Fibroblast of villous mesenchyme (primary cell): ENCODE measurements around the gene RNF19B. TPM values are rescaled to one million over a fixed set of nuclear protein-coding genes. Genes with fewer than 3 reads are reported as not detected.
A peak's percentile ranks its signal among the peaks of the same experiment; 100 is the strongest.

ENCODE experiments used
- DNase-seq: peaks from one replicate; pipeline ENCODE4 v3.0.0-alpha.2; 2010; ENCODE audit warnings: low read depth
- H3K4me3 ChIP-seq: 2 replicates; pipeline ENCODE4 v1.5.1; 2011; ENCODE audit warnings: low read depth, mild to moderate bottlenecking, low read length
- total RNA-seq: library from RNA; depleted of rRNA; stranded (reverse); fragments of >200 nt; gene quantifications from 2 replicates; pipeline ENCODE4 v1.2.3, GENCODE V29; 2012
- TF ChIP-seq, protein P1 (sequence below): IDR thresholded peaks from 2 replicates; pipeline ENCODE4 v1.5.1; 2012; ENCODE audit warnings: low read depth, mild to moderate bottlenecking, low read length; ENCODE audit not compliant: insufficient read depth

The RNF19B gene
- total RNA-seq, 1 donor: 9.5 TPM

DNA sequence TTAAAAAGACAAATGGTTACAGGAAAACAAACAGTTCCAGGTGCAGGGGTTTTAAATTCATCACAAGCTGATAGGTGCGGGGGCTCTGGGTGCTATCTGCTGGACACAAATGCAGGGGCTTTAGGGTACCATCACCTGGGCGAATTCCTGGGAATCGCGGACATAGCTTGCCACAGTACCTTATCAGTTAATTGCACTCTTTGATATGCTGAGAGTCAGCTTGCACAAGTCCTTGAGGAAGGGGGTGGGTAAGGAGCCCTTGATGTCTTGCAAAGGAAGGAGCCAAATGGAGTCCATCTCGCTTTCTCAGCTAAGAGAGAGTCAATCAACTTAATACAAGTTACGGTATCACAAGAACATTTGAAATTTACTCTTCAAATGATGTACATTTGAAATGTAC is 38.0 kb downstream of the RNF19B start:
- TF ChIP-seq, protein P1, sequence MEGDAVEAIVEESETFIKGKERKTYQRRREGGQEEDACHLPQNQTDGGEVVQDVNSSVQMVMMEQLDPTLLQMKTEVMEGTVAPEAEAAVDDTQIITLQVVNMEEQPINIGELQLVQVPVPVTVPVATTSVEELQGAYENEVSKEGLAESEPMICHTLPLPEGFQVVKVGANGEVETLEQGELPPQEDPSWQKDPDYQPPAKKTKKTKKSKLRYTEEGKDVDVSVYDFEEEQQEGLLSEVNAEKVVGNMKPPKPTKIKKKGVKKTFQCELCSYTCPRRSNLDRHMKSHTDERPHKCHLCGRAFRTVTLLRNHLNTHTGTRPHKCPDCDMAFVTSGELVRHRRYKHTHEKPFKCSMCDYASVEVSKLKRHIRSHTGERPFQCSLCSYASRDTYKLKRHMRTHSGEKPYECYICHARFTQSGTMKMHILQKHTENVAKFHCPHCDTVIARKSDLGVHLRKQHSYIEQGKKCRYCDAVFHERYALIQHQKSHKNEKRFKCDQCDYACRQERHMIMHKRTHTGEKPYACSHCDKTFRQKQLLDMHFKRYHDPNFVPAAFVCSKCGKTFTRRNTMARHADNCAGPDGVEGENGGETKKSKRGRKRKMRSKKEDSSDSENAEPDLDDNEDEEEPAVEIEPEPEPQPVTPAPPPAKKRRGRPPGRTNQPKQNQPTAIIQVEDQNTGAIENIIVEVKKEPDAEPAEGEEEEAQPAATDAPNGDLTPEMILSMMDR: no peak
- no peak for DNase-seq
- H3K4me3 ChIP-seq: no peak overlapping the region

DNA sequence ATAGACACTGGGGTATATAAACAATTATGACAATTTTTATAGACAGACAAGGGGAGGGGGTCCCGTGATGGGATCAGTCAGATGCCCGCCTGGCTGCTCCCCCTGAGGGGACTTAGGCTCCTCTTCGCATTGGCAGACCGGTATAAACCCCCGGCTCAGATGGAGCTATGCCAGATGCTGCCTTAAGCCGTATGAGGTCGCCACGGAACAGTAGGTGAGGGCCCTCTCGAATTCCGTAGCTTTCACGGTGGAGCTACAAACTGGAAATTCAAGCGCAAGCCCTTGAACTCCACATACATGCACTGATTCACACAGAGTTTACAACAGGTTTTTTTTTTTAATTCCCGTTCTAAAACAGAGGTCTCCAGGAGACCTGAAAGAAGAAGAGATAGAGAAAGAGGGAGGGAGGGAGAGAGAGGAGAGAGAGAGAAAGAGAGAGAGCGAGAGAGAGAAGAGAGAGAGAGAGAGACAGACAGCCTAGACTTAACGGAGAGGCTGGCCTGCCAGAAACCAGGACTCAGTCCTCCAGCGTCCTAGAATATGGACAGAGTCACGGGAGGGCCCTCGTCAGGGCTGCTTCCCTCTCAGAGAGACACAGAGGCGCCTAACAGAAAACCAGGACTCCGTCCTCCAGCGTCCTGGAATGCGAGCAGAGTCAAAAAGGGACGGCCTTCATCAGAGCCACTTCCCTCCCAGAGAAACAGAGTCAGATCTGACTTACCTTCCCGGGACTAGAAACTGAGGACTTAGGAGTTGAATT is 39.0 kb downstream of the RNF19B start:
- DNase-seq: no peak
- H3K4me3 ChIP-seq: no peak overlapping the region
- TF ChIP-seq, protein P1: no peak

DNA sequence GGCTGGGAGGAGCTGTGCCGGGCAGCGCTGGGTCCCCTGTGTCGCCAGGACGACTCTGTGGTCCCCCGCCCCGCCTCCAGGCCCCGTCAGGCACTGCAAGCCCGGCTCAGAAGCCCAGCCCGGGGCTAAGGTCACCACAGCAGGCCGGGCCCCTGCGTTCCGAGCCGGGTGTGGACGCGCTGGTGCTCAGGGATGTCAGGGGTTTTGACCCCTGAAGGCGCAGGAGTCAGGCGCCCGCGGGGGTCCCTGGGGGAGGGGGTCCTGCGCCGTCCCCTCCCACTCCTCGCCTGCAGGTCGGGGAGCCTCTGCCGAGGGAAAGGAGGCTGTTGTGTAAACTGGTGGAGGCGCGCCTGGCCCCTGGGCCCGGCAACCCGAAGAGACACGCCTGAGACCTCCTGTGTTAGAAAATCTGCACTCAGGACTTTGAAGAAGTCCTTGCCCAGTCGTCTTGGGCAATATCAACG is 39.7 kb downstream of the RNF19B start:
- no peak for DNase-seq
- TF ChIP-seq, protein P1: no peak

DNA sequence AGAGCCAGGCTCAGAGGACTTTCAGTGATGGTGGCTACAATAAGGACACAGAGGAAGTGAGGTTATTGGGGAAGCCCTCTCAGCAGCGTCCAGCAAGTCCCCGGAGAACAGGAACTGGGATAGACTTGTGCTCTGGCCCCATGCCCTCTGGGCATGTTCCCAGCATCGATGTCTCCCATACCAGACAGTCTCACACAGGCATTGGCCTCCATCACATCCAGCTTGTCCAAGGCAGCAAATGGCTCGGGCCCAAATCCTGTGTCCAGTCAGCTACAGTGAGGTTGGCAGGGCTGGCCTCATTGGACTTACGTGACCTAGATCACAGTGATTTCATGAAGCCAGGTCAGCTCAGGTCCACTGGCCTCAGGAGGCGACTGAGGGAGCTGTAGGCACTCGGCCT is 43.8 kb downstream of the RNF19B start:
- TF ChIP-seq, protein P1: no peak
- no peak for DNase-seq
- no peak overlapping the region for H3K4me3 ChIP-seq

More for the DNA sequence above, 39.7 kb downstream of the RNF19B start:
- no peak overlapping the region for H3K4me3 ChIP-seq

DNA sequence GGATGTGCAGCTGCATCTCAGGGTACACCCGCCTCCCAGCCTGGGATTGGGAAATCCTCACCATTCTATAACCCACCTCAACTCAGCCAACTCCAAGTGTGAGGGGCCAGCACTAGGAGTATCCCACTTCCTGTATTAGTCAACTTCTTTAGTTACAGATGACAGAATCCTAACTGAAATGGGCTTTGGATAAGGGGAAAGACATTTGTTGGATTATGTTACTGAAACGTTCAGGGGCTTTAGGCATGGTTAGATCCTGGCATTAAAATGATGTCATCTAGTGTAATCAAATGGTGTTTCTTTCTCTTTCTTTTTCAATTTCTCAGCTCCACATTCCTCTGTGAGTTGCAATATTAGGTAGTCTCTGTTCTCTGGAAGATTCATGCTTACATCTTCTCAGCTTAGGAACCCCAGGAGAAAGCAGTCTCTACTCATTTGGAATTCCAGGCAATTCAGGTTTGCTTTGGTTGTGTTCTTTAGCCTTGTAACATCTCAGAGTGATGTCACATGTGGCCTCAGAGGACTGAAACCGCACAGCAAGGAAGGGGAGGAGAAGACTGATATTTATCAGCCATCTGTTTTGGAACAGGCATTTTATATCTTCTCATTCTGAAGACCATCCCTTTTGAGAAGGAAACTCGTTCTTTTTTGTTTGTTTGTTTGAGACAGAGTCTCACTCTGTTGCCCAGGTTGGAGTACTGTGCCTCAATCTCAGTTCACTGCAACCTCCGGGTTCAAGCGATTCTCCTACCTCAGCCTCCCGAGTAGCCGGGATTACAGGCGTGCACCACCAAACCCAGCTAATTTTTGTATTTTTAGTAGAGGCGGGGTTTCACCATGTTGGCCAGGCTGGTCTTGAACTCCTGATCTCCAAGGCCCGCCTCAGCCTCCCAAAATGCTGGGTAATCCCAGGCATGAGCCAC is 44.5 kb downstream of the RNF19B start:
- peak; percentile 51 for DNase-seq
- H3K4me3 ChIP-seq: no peak overlapping the region
- TF ChIP-seq, protein P1: no peak

DNA sequence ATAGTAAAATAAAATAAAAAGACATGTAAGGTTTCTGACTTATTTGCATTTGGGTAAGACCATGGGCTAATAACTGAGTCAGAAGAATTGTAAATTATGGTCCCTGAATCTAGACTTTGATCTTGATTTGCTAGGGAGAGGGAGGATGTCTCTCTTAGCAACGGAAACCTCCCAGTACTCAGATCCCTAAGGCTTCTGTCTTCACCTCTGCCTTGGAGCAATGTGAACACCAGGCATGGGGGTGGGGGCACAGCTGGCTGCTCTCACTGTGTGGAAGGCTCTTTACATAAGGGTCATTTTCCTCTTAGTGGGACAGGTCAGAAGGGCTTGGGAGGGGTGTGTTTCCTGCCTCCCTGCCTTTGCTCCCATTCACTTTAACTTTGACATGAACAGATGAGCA is 46.4 kb downstream of the RNF19B start:
- DNase-seq: no peak
- H3K4me3 ChIP-seq: no peak overlapping the region
- TF ChIP-seq, protein P1: no peak
